HFFc6 (cell line): Measurements from ENCODE around the gene CDH1. TPM values are rescaled to one million over a fixed set of nuclear protein-coding genes. Genes with fewer than 3 reads are reported as not detected.

Experiments used
- DNase-seq: peaks from one replicate; pipeline ENCODE4 v3.0.0-alpha.2; 2018
- H3K27ac Mint-ChIP-seq: 2 replicates; pipeline ENCODE4 v1.8.0; 2020; ENCODE audit warnings: mild to moderate bottlenecking, mixed read lengths
- H3K27me3 Mint-ChIP-seq: 2 replicates; pipeline ENCODE4 v1.8.0; 2021; ENCODE audit warnings: mild to moderate bottlenecking, moderate library complexity, mixed read lengths; ENCODE audit not compliant: insufficient read depth
- H3K36me3 Mint-ChIP-seq: 2 replicates; pipeline ENCODE4 v1.8.0; 2021; ENCODE audit warnings: low read depth, mixed read lengths
- H3K4me1 Mint-ChIP-seq: 2 replicates; pipeline ENCODE4 v1.8.0; 2020; ENCODE audit warnings: low read depth, mixed read lengths
- H3K4me3 Mint-ChIP-seq: 2 replicates; pipeline ENCODE4 v1.8.0; 2020; ENCODE audit warnings: mild to moderate bottlenecking, moderate library complexity, mixed read lengths
- H3K9me3 Mint-ChIP-seq: 2 replicates; pipeline ENCODE4 v1.8.0; 2020; ENCODE audit warnings: mild to moderate bottlenecking, mixed read lengths
- CTCF ChIP-seq: fragments of 200-600 bp; sonication (generic); IDR thresholded peaks from 2 replicates; pipeline ENCODE4 v1.5.0; 2021; ENCODE audit warnings: antibody characterized with exemption, mild to moderate bottlenecking
- long read RNA-seq: library from polyadenylated mRNA; unstranded; transcript quantifications from one replicate; pipeline ENCODE4 v2.0.0, GENCODE V29; 2019
- total RNA-seq, 6 experiments: library from RNA; stranded (reverse); fragmentation: NEBNext Ultra II Directional; extraction: Animal tissue kit (Norgen Biotek cat#: 25700); gene quantifications; 2 replicates in 1 of 6; 3 replicates in 5 of 6; pipeline ENCODE4 v1.2.3, GENCODE V29; 2021

CDH1 gene
- 1 to 10 TPM in 1 of 6 experiments, under 1 TPM in 5; 0.24 to 1.4 (median 0.41) TPM for total RNA-seq
- long read RNA-seq, partial matches to known transcripts: 2 of 2 reads
- long read RNA-seq, other reads (novel, unspliced or antisense): 0 of 2 reads

GRCh38 chr16:68737046-68737729, at the start of gene CDH1:
Gene CDH1 (plus strand): TSS chr16:68737292. CDS start chr16:68737416, 124 bp downstream.
- no peak within 1 kb of the TSS for H3K27ac Mint-ChIP-seq
- H3K4me1 Mint-ChIP-seq: peaks cover 13% of the 10 kb centered on the region
- no peak within 1 kb of the TSS for H3K4me3 Mint-ChIP-seq
- H3K27me3 Mint-ChIP-seq: peaks cover 21% of the 10 kb centered on the region
- no peaks in the 10 kb centered on the region for H3K9me3 Mint-ChIP-seq
- H3K36me3 Mint-ChIP-seq: no peaks in the 10 kb centered on the region
- TF ChIP-seq CTCF: no peak
- DNase-seq: no peak

- no peaks in the 10 kb centered on the region for H3K36me3 Mint-ChIP-seq
- H3K27ac Mint-ChIP-seq: no peak overlapping the region
- H3K9me3 Mint-ChIP-seq: no peaks in the 10 kb centered on the region
- H3K4me1 Mint-ChIP-seq: no peaks in the 10 kb centered on the region
- DNase-seq: no peak
- TF ChIP-seq CTCF: no peak
- H3K27me3 Mint-ChIP-seq: peaks cover 20% of the 10 kb centered on the region
- no peak overlapping the region for H3K4me3 Mint-ChIP-seq
These were observed 47.2 kb upstream of the CDH1 start for GRCh38 chr16:68689921-68690320.

- Mint-ChIP-seq H3K4me3 (no peak overlapping the region), H3K36me3 (no peaks in the 10 kb centered on the region), H3K4me1 (peaks cover 8% of the 10 kb centered on the region), H3K9me3 (no peaks in the 10 kb centered on the region), H3K27me3 (peaks cover 18% of the 10 kb centered on the region), H3K27ac (no peak overlapping the region)
- no peak for DNase-seq
- TF ChIP-seq CTCF: no peak
These were observed 41.5 kb upstream of the CDH1 start for GRCh38 chr16:68695575-68695974.

- H3K27ac Mint-ChIP-seq: no peak overlapping the region
- no peak for TF ChIP-seq CTCF
- no peak for DNase-seq
- H3K36me3 Mint-ChIP-seq: no peaks in the 10 kb centered on the region
- H3K4me1 Mint-ChIP-seq: peaks cover 8% of the 10 kb centered on the region
- peaks cover 18% of the 10 kb centered on the region for H3K27me3 Mint-ChIP-seq
- H3K9me3 Mint-ChIP-seq: no peaks in the 10 kb centered on the region
- no peak overlapping the region for H3K4me3 Mint-ChIP-seq
These were observed 40.6 kb upstream of the CDH1 start for GRCh38 chr16:68696514-68696913.

- Mint-ChIP-seq H3K9me3 (no peaks in the 10 kb centered on the region), H3K4me1 (peaks cover 8% of the 10 kb centered on the region), H3K27me3 (peaks cover 14% of the 10 kb centered on the region), H3K27ac (no peak overlapping the region), H3K4me3 (no peak overlapping the region), H3K36me3 (no peaks in the 10 kb centered on the region)
- DNase-seq: no peak
- TF ChIP-seq CTCF: no peak
These were observed 39.0 kb upstream of the CDH1 start for GRCh38 chr16:68698091-68698490.
